AG09319 (cell line): ENCODE measurements around the gene FHIT.
"Not testable (repeated sequence)": the region's sequence is repeated elsewhere in the genome, so short reads cannot be mapped to it uniquely, and the experiment has no call there.

Source experiments
- DNase-seq: peaks from one replicate; pipeline ENCODE4 v3.0.0-alpha.2; 2010; ENCODE audit warnings: low read depth; ENCODE audit errors: extremely low read depth
- TF ChIP-seq, protein P1 (sequence below): IDR thresholded peaks from 2 replicates; pipeline ENCODE4 v1.5.1; 2011; ENCODE audit warnings: low read depth, mild to moderate bottlenecking, inconsistent platforms, low read length, moderate library complexity

The FHIT gene

DNA sequence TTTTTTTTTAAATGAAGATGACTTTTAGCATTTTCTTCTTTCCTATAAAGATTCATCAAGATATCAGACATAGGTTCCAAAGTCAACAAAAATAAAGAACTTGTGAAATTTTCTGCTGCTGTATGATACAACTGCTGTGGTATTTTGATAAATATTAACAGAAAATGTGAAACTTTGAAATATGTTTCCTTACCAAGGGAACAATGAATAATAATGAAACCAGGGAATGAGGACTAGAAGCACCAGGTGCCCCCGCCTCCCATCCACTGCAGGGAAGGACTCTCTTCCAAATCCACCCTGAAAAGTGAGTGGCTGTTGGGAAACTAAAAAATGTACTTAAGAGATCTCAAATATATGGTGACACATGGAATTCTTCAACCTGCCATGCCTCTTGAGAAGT lies 198.4 kb downstream of the FHIT start:
- DNase-seq: no peak
- TF ChIP-seq, protein P1, sequence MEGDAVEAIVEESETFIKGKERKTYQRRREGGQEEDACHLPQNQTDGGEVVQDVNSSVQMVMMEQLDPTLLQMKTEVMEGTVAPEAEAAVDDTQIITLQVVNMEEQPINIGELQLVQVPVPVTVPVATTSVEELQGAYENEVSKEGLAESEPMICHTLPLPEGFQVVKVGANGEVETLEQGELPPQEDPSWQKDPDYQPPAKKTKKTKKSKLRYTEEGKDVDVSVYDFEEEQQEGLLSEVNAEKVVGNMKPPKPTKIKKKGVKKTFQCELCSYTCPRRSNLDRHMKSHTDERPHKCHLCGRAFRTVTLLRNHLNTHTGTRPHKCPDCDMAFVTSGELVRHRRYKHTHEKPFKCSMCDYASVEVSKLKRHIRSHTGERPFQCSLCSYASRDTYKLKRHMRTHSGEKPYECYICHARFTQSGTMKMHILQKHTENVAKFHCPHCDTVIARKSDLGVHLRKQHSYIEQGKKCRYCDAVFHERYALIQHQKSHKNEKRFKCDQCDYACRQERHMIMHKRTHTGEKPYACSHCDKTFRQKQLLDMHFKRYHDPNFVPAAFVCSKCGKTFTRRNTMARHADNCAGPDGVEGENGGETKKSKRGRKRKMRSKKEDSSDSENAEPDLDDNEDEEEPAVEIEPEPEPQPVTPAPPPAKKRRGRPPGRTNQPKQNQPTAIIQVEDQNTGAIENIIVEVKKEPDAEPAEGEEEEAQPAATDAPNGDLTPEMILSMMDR: no peak

DNA sequence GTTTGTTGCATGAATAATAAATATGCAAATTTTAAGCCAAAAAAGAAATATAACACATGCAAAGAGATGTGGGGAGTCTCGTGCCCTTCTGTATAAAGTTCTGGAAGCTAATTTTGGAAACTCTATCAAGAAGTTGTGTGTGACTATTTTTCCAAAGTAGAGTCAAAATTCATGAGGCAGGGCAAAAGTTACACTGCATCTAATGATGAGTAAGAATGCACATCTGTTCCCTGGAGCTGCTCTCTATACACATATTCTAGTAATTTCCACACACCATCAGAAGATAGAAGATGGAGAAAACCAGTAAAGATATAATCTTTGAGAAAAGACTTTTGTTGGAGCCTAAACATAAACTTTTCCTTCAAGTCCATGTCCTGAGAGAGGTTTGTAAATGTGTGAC lies 199.6 kb downstream of the FHIT start:
- no peak for DNase-seq
- TF ChIP-seq, protein P1: no peak

DNA sequence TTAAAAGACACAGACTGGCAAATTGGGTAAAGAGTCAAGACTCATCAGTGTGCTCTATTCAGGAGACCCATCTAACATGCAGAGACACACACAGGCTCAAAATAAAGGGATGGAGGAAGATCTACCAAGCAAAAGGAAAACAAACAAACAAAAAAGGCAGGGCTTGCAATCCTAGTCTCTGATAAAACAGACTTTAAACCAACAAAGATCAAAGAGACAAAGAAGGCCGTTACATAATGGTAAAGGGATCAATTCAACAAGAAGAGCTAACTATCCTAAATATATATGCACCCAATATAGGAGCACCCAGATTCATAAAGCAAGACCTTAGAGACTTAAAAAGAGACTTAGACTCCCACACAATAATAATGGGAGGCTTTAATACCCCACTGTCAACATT lies 206.1 kb downstream of the FHIT start:
- DNase-seq: not testable (repeated sequence)

DNA sequence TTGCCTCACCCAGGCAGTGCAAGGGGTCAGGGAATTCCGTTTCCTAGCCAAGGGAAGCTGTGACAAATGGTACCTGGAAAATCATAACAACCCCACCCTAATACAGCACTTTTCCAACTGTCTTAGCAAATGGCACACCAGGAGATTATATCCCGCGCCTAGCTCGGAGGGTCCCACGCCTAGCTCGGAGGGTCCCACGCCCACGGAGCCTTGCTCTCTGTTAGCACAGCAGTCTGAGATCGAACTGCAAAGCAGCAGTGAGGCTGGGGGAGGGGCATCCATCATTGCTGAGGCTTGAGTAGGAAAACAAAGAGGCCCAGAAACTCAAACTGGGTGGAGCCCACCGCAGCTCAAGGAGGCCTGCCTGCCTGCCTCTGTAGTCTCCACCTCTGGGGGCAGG lies 208.1 kb downstream of the FHIT start:
- TF ChIP-seq, protein P1: no peak
- no peak for DNase-seq

DNA sequence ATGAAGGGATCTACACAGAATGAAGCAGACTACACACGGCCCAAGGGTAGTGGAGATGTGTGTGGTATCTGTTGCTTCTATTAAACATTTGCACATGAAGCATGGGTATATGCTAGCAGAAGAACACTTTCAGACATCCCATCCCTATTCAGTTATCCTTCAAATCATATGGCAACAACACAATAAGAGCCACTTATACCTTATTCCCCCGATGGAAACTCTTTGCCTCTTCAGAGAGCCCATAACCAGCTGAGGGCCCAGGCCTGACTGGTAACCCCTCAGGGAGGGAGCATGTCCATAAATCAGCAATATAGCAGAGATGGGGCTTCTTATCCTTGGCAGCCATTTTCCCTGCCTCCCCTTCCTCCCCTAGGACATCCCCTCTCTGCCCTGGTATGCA lies 210.6 kb downstream of the FHIT start:
- TF ChIP-seq, protein P1: no peak

DNA sequence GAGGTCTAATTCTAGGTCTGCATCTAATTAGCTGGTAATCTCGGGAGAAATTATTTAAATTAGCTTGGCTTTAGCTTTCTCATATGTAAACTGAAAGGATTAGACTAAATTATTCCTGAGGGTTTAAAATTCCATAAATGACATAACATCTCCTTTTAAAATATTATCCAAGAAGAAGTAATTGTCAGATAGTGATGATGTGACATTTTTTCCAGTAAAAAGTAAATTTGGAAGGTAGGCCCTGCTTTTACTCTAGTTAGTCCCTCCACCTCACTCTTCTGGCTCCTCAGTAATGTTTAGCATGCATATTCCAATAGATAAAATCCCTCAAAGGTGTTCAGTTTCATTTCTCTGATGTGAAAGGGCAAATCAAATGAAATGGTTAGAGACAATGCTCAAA lies 215.7 kb downstream of the FHIT start:
- DNase-seq: no peak
- TF ChIP-seq, protein P1: no peak

More for the DNA sequence above, 210.6 kb downstream of the FHIT start:
- no peak for DNase-seq

DNA sequence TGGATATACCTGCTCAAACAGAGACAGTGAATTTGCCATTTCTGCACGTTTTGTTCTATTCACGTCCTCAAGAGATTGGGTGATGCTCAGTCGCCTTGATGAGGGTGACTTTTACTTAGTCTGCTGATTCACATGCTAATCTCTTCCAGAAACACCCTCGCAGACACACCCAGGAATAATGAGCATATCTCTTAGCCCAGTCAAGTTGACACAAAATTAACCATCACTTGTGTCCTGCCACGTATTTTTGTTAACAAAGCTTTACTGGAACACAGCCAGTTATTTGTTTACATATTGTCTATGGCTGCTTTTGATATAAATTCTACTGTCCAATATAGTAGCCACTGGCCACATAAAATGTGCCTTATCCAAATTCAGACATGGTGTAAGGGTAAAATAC lies 218.3 kb downstream of the FHIT start:
- DNase-seq: no peak
- TF ChIP-seq, protein P1: no peak

DNA sequence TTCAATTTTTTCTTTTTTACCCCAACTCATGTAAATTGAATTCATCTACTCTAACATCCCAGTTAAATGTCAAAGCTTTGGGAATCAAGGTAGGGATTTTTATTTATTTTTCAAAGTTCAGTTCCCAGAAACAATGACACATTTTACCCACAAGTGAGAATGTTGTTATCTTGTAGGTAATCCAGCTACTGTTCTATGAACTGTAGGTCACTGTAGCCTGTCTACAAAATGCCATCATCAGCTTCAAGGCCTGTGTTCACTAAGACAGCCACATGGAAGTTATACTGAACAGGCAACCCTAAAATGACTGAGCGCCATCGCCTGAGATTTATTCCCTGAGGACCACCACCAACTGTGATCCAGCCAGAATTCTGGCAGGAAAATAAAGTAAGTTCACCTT lies 219.7 kb downstream of the FHIT start:
- TF ChIP-seq, protein P1: no peak
- DNase-seq: no peak
